Measurements from ENCODE around the gene ARHGAP26.
"Not testable (repeated sequence)": the region's sequence is repeated elsewhere in the genome, so short reads cannot be mapped to it uniquely, and the experiment has no call there.

The ARHGAP26 gene

DNA sequence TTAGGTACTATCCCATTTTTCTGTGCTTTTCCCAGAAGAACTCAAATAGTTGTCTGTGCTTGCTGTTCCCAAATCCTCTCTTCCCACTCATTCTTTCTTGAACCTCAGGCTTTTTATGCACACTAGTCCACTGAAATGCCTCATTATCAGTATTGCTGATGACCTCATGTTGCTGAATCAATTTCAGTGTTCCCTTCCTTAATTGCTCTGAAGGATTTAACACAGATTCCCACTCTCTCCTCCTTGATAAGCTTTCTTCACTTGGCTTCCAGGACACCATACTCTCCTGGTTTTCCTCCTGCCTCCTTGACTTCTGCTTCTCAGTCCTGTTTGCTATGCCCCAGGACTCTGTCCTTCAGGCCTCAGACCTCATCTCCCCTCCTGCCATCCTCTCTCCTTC, 298.5 kb downstream of the ARHGAP26 start:
- DNase-seq: no peak

DNA sequence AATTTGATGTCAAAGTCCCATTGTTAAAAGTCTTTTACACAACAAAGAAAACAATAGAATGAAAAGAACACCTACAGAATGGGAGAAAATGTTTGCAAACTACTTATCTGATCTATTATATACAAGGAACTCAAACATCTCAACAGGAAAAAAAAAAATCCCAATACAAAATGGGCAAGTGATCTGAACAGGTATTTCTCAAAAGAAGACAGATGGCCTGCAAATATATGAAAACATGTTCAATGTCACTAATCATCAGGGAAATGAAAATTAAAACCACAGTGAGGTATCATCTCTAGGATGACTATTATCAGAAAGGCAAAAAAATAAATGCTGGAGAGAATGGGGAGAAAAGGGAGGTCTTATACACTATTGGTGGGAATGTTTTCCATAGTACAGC, 301.8 kb downstream of the ARHGAP26 start:
- DNase-seq: no peak

DNA sequence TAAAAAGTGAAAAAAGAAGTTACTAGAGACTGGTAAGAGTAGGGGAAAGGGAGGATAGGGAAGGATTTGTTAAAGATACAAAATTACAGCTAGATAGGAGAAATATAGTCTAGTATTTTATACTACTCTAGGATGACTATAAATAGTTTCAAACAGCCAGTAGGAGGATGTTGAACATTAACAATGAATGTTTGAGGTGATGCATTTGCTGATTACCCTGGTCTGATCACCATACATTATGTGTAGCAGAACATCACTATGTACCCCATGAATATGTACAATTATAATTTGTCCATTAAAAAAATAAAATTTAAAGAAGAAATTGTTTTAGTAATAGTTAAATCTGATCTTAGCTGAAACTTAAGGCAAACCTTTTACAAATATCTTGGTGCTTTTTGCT, 302.6 kb downstream of the ARHGAP26 start:
- no peak for DNase-seq

DNA sequence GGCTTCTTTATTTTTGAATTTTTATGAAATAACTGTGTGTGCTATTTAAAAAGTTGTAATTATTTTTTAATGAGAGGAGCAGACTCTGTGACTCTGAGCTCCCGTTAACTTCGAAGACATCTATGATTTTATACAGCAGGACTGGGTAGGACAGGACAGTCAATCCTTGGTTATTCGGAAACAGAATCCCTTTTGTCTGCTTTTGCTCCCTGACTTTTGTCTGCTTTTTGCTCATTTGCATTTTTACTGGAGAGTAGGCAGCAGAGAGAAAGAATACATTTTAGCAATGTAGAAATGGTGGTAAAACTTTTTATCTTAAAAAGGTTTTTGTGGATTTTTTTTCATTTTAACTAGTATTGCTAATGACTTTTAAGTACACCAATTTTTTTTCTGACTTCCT, 303.6 kb downstream of the ARHGAP26 start:
- DNase-seq: no peak

DNA sequence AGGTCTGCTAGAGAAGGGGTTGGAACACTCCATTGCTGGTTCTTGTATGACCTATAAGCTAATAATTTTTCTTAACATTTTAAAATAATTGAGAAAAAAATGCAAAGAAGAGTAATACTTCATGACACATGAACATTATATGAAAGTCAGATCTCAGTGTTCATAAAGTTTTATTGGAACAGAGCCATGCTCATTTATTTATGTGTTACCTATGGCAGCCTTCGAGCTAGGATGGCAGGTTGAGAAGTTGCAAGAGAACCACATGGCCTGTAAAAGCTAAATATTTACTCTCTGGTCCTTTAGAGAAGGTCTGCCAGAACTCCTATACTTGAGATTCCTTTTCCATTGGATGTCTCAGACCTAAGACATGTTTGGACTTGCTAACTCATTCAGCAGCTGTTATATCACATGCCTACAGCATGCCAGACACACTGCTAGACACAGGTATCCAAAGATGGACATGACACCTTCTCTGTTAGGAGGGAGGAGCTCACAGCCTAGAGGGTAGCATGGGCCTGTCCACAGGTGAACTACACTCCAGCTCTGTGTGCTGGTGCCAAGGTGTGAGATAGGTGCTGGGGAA, 304.3 kb downstream of the ARHGAP26 start:
- no peak for DNase-seq

DNA sequence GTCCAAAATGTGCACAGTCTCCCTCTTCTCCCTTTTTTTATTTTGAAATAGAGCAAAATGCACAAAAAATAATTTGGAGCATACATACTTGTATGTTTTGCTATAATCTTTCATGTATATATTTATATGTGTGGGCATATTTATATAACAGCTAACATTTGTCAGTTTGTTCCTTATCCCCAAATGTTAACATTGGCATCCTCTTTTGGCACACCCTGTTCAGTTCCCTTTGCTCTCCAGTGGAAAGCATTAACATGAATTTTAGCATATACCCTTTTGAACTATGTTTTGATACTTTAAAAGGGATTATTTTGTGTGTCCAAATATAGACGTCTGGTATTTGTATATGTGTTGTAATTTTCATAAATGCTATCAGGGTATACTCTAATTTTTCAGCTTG, 306.2 kb downstream of the ARHGAP26 start:
- no peak for DNase-seq

DNA sequence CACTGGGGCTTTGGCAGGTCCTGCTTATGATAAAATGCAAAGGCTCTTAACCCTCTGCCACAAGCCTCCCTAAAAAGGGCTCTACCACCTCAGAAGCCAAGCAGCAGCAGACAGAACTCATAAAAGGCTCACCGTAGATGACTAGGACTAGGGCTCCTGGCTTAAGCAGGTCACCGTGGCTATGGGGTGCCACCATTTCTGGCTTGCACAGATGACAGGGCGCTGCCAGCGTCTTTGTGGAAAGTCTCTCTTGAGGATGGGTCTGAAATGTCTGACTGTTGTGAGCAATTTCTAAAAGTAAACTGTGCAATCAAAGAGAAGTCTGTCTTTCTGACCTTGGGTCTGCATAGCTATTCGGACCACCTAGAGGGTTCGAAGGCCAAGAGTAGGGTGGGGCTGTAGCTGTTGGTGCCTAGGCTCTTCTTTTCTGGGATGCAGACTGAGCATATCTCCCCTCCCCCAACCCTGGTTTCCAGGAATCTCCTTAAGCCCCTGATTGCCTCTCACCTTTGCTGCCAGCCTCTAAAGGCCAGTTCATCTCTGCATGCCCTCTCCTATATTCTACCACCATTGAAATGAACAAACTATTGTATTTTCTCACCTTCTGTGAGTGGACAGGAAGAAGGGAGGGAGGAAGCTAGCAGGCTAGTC, 307.4 kb downstream of the ARHGAP26 start:
- DNase-seq: no peak

DNA sequence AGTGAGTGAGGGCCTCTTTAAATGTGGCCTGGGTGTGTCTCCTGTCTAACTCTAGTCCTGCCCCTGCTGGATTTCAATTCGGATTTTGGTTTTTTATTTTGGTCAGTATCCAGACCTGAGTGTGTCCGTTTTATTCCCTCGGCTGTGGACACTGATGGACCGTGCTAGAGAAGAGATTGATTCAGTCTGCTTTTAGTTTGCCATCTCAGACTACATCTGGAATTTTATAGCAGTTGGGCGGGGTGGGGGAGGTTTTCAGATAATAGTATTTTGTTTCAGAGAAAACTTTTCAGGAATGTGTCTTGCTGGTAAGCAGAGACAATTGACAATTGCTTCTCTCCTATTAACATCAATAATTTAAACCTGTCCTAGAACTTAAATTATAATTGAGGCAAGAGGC, 308.1 kb downstream of the ARHGAP26 start:
- DNase-seq: no peak

DNA sequence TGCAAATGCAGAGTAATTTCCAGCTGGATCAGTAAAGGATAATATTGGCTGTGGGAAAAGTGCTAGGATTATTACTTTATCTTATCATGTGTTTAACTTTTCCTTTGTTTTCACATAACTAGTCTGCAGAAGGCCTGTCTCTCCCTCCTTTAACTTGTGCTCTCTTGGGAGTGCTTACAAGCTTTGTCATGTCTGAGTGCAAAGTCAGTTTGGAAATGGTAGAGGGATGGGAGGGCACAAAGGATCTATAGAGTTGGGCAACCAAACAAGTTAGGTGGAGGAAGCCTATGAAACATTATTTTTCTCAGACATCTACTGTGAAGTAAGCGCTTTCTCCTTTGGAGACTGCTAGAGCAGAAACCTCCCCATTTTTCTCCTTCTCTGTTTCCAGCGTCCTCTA, 308.8 kb downstream of the ARHGAP26 start:
- DNase-seq: no peak

DNA sequence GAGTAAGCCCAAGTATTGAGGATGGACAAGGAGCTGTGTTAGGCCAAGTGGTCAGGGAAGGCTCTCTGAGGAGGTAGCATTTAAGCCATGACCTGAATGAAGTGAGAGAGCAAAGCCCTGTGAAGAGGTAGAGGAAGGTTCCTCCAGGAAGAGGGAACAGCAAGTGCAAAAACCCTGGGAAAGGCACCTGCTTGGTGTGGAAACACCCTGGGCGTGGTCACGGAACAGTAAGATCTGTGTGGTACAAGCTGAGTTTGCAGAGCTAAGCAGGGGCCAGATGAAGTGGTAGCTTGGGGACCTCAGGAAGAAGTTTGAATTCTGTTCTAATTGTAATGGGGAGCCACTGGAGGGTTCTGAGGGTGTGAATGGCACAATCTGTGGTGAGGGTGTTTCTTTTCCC, 310.2 kb downstream of the ARHGAP26 start:
- DNase-seq: no peak

DNA sequence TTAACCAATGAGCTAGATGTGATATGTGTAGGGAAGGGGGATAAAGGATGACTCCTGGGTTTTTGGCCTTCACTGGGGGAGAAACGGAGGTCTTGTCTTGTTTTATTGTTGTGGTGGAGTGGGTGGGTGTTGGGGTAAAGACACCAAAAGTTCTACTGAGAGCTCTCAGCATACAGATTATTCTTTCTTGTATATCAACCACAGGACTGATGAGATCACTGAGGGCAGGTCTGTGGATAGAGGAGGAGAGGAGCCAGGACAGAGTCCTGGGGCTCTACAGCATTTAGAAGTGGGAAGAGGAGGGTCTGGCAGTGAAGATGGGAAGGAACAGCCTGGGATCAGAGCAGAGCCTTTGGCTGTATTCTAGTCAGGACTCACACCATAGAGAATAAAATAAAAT, 310.8 kb downstream of the ARHGAP26 start:
- no peak for DNase-seq

DNA sequence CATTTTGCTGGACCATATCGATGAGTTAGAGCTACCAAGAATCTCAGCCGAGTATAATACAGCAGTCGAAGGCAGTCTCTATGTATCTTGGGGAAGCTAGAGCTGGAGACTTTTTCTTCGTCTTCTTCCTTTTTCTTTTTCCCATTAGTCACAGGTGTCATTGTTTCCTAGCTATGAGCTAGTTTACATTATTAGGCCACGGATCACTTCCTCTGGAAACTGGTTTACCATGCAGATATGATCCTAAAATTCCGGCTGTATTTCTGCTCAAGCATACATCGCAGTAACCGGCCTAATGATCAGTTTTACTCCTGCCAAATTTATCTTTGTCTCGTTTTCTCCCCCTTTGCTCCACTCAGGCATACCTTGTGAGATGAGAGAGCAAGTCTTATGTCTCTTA, 312.8 kb downstream of the ARHGAP26 start:
- DNase-seq: no peak

DNA sequence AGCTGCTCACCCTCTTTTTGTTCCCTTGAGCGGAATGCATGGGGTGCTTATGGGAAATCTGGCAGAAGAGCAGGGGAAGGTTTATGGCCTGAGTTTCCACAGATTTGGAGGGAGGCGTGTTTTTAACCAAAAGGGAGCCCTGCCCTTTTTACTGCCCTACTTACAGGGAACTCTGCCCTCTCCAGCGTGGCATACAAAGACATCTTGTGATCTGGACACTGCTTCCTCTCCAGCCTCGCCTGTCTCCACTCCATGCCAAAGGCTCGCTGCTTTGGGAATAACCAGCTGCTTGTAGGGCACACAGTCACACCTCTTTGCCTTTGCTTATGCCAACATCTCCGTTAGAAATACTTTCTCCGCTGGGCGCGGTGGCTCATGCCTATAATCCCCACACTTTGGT, 314.2 kb downstream of the ARHGAP26 start:
- DNase-seq: no peak

DNA sequence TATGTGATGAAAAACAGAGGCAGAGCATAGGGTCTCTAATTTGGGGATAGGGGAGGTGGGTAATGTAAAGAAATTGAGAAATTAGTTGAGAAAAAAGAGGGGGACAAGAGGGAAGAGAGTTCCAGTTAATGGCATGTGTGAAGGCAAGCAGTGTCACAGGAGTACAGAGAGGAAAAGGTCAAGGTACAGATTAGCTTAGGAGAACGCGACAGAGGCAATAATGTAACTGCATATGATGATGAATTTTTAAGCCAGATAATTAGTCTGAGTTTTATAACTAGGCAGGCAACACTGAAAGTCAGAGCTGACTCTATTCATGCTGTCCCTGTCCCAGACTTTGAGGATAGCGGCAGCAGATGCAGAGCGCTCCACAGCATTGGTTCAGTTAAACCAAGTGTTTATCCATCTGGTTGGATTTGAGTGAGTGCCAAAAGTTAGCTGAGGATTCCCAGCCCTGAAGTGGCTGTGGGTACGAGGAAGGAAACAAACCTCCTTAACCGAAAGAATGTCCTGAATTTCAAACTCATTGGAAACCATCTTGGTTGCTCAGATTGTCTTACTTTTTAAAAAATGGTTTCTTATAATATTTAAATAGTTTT, 315.2 kb downstream of the ARHGAP26 start:
- no peak for DNase-seq

DNA sequence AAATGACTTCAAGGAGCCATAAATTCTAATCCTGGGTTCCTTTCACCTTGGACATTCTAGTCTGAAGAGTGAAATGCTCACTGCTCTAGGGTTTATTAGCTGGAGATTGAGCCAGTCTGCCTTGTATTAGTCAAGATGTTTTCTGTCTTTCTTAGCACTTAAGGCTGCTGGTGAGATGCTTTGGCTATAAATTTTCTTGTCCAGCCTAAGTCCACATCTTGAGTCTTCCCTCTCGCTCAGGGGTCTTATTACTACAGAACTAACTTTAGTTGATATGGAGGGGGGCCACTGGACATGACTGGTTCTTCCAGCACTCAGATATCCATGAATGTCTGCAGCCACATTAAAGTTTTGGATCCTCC, 316.4 kb downstream of the ARHGAP26 start:
- no peak for DNase-seq

DNA sequence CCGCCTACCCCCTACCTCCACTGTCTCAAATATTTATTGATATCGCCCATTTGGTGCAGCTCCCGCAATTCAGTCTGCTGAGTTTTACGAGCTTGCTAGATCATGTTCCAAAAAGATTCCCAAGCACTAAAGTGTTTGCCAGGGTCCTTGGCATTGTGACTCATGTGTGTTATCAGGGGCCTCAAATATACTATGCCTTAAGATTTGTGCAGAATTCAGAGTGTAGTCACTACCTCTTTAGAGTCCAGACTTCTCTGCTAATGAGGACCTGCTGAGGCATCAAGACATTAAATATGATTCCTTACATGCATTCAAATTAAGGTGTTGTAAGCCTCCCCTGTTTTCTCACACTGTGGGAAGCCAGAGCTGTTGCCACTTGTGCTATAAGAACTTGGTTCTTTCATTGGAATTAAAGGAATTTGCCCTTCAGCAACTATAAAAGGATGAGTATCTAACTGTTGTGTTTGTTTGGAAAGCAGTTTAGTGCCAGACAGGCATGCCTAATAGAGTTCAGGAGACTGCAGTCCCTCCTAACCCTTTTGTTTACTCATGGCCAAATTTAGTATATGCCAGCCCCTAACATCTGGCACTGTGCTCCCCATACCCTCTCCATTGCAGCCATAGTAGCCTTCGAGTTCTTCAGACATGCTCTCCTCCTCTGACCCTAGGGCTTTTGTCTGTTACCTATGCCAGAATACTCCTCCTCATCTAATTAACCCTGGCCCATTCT, 316.9 kb downstream of the ARHGAP26 start:
- DNase-seq: peak; percentile 90

DNA sequence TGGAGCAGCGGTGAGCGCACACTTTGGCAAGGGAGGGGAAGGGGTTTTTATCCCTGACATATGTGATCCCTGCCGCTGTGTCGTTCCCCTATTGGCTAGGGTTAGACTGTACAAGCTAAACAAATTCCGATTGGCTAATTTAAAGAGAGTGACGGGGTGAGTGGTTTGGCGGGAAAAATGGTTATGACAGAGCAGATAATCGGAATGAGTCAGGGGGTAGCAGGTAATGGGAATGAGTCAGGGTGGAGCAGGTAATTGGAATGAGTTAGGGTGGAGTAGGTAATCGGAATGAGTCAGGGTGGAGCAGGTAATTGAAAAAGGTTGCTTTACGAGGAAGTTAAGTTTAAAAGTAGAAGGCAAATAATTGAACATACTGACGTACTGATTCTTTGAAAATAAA, 318.5 kb downstream of the ARHGAP26 start:
- DNase-seq: not testable (repeated sequence)

DNA sequence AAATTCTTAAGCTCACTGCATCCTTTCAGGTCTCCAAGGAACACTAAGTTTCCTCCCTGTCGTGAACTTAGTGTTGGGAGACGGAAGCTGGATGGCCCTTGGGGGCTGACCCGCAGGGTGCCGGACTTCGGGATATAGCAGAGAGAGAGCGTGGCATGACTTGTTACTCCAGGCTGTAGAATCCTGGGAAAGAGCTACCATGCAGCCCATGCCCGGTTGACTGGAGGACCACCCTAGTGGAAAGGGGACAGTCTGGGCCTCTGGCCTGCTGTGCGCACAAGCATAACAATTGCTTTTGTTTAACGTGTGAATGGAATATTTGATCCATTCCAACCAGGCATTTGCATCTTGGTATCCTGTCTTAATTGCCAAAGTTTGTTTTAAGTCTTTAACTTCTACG, 319.9 kb downstream of the ARHGAP26 start:
- DNase-seq: not testable (repeated sequence)

DNA sequence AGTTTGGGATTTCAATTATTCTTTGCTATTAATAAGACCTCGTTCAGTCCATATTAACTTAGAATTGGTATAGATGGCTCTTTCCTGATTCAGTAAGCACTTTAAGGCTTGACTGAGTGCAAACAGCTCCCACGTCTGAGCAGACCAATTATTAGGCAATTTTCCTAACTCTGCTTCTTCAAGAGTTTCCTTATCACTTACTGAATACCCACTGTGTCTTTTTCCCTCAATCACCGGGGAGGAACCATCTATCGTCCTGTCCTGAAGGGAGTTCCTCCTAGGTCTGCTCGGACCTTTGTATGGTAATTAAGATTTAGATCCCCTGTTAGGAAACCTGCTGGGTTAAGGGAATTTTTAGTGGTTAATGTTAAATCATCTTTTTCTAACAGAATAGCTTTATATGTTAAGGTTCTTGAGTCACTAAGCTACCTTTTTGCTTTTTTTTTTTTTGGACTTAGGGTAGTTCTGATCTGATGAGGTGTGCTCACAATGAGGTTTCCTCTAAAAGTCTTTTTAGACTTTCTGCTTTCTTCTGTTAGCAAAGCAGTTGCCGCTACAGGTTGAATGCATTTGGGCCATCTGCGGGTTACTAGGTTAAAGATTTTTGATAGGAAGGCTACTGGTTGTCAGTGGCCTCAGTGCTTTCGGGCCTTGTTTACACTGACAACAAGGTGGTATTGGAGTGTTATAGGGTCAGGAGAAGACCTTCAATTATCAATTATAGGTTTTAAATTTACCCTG, 322.7 kb downstream of the ARHGAP26 start:
- DNase-seq: not testable (repeated sequence)

DNA sequence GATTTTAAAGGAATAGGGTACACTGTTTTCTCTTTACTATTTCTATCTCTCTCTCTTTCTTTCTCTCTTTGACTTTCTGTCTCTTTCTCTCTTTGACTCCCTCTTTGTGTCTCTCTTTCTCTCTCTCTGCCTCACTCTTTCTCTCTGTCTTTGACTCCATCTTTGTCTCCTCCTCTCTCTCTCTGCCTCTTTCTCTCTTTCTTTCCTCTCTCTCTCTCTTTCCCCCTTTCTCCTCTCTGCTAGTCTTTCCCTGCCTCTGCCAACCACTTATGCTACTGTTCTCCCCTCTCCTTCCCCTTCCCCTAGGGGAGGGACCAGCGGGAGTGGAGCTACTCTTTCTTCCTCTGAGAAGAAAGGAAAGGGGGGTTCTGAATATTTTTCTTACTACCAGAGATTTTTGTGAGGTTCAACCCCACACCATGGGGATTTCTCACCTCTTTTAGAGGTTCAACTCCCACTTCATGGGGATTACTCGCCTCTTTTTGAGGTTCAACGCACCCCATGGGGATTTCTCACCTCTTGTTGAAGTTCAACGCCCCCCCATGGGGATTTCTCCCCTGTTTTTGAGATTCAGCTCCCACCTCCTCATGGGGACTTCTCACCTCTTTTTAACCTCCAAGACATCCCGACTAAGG, 323.4 kb downstream of the ARHGAP26 start:
- no peak for DNase-seq

DNA sequence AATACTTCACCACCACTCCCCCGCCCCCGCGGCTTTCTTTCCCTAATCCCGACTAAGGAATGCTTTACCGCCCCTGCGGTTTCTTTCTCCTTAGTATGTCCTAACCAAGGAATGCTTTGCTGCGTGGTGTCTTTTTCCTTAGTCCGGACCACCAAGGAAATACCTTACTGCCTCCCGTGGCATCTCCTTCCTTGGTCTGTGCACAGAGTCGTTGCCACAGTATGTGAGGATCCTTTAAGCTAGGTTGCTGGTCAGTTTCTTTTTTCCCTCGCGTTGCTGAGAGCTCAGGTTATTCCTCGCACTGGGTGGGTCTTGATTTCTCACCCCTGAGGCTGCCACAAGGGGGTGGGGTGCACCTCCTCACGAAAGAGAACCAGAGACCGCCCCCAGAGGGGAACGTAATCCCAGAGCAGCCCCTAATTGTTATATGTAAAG, 323.9 kb downstream of the ARHGAP26 start:
- peak; percentile 59 for DNase-seq

DNA sequence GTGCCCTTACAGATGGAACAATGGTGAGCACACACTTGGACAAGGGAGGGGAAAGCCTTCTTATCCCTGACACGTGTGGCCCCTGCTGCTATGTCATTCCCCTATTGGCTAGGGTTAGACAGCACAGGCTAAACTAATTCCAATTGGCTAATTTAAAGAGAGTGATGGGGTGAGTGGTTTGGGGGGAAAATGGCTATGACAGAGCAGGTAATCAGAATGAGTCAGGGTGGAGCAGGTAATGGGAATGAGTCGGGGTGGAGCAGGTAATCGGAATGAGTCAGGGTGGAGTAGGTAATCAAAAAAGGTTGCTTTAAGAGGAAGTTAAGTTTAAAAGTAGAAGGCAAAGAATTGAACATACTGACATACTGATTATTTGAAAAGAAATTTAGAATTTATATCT, 324.4 kb downstream of the ARHGAP26 start:
- DNase-seq: not testable (repeated sequence)

DNA sequence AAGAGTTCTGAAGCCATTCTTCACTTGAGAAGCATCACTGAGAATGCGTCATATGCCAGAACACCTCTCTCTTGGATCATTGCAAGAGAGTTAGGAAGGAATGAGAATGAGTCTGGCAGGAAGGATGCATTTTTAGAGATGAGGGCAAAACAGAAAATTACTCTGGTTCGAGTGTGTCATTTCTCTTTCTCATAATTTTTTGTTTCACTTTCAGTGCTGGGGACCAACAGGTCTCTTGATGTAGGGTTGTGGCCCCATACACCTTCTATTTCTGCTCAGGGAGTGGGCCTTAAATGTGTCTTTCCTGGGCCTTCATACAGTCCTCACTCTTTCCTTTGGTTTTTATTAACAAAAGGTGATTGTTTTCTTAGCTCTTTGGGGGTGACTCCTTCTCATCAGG, 330.9 kb downstream of the ARHGAP26 start:
- DNase-seq: no peak

Data from EL (cell line).